Effector memory CD4-positive, alpha-beta T cell (primary cell): Measurements from ENCODE around the gene FHAD1.

Experiments used
- DNase-seq, 3 donors: peaks; one replicate each; pipeline ENCODE4 v3.0.0-alpha.2; 2020
- H3K27ac ChIP-seq: 2 replicates; pipeline ENCODE4 v1.7.0; 2013; ENCODE audit warnings: mild to moderate bottlenecking, low read length, moderate library complexity; ENCODE audit not compliant: insufficient read depth, poor library complexity, severe bottlenecking
- H3K27me3 ChIP-seq: replicated peaks from 2 replicates; pipeline ENCODE4 v1.7.0; 2013; ENCODE audit warnings: mild to moderate bottlenecking, low read length; ENCODE audit not compliant: insufficient read depth, control insufficient read depth, poor library complexity, severe bottlenecking
- H3K36me3 ChIP-seq: 2 replicates; pipeline ENCODE4 v1.7.0; 2013; ENCODE audit warnings: mild to moderate bottlenecking, low read length, moderate library complexity; ENCODE audit not compliant: control insufficient read depth, insufficient read depth
- H3K4me1 ChIP-seq: 2 replicates; pipeline ENCODE4 v1.7.0; 2013; ENCODE audit warnings: low read length, mild to moderate bottlenecking; ENCODE audit not compliant: control insufficient read depth, insufficient read depth, poor library complexity, severe bottlenecking
- H3K4me3 ChIP-seq: 2 replicates; pipeline ENCODE4 v1.7.0; 2013; ENCODE audit warnings: low read length, low read depth, mild to moderate bottlenecking; ENCODE audit not compliant: insufficient read depth, poor library complexity, severe bottlenecking
- H3K9me3 ChIP-seq: 2 replicates; pipeline ENCODE4 v1.7.0; 2013; ENCODE audit warnings: mild to moderate bottlenecking, low read length, moderate library complexity; ENCODE audit not compliant: control insufficient read depth

The FHAD1 gene

GRCh38 chr1:15332525-15332924, 85.5 kb downstream of the FHAD1 start:
- Histone ChIP-seq H3K36me3 (no peaks in the 10 kb centered on the region), H3K4me3 (no peak overlapping the region), H3K4me1 (no peaks in the 10 kb centered on the region), H3K27ac (no peak overlapping the region), H3K9me3 (no peaks in the 10 kb centered on the region), H3K27me3 (no peaks in the 10 kb centered on the region)
- no peak for DNase-seq

- no peaks in the 10 kb centered on the region for H3K9me3 ChIP-seq
Measured at GRCh38 chr1:15332952-15333715, 86.1 kb downstream of the FHAD1 start.

GRCh38 chr1:15334995-15335394, 88.0 kb downstream of the FHAD1 start:
- no peak overlapping the region for H3K4me3 ChIP-seq
- H3K27ac ChIP-seq = no peak overlapping the region
- no peaks in the 10 kb centered on the region for H3K9me3 ChIP-seq
- H3K27me3 ChIP-seq = no peaks in the 10 kb centered on the region
- no peaks in the 10 kb centered on the region for H3K4me1 ChIP-seq
- DNase-seq = no peak
- no peaks in the 10 kb centered on the region for H3K36me3 ChIP-seq

More at GRCh38 chr1:15332952-15333715, 86.1 kb downstream of the FHAD1 start:
- Histone ChIP-seq H3K4me1 (no peaks in the 10 kb centered on the region), H3K27me3 (no peaks in the 10 kb centered on the region), H3K27ac (no peak overlapping the region), H3K36me3 (no peaks in the 10 kb centered on the region), H3K4me3 (no peak overlapping the region)
- no peak for DNase-seq

GRCh38 chr1:15336866-15337265, 89.8 kb downstream of the FHAD1 start:
- DNase-seq = no peak
- Histone ChIP-seq H3K36me3 (no peaks in the 10 kb centered on the region), H3K27me3 (no peaks in the 10 kb centered on the region), H3K4me3 (no peak overlapping the region), H3K9me3 (no peaks in the 10 kb centered on the region), H3K4me1 (no peaks in the 10 kb centered on the region), H3K27ac (no peak overlapping the region)

- no peak for DNase-seq
- no peaks in the 10 kb centered on the region for H3K36me3 ChIP-seq
- H3K9me3 ChIP-seq = no peaks in the 10 kb centered on the region
- no peak overlapping the region for H3K4me3 ChIP-seq
- H3K27ac ChIP-seq = no peak overlapping the region
- no peaks in the 10 kb centered on the region for H3K27me3 ChIP-seq
- no peaks in the 10 kb centered on the region for H3K4me1 ChIP-seq
Measured at GRCh38 chr1:15337656-15338402, 90.8 kb downstream of the FHAD1 start.

GRCh38 chr1:15339570-15339969, 92.5 kb downstream of the FHAD1 start:
- no peak overlapping the region for H3K27ac ChIP-seq
- H3K36me3 ChIP-seq = no peaks in the 10 kb centered on the region
- no peak for DNase-seq
- H3K9me3 ChIP-seq = no peaks in the 10 kb centered on the region
- H3K27me3 ChIP-seq = no peaks in the 10 kb centered on the region
- H3K4me3 ChIP-seq = no peak overlapping the region
- H3K4me1 ChIP-seq = no peaks in the 10 kb centered on the region

- Histone ChIP-seq H3K4me1 (no peaks in the 10 kb centered on the region), H3K36me3 (no peaks in the 10 kb centered on the region), H3K4me3 (no peak overlapping the region), H3K9me3 (no peaks in the 10 kb centered on the region), H3K27ac (no peak overlapping the region), H3K27me3 (no peaks in the 10 kb centered on the region)
- no peak for DNase-seq
Measured at GRCh38 chr1:15341228-15341627, 94.2 kb downstream of the FHAD1 start.

- Histone ChIP-seq H3K27me3 (no peaks in the 10 kb centered on the region), H3K36me3 (no peaks in the 10 kb centered on the region), H3K27ac (no peak overlapping the region), H3K4me3 (no peak overlapping the region), H3K9me3 (no peaks in the 10 kb centered on the region), H3K4me1 (peaks cover 6% of the 10 kb centered on the region)
- no peak for DNase-seq
Measured at GRCh38 chr1:15341634-15342407, 94.8 kb downstream of the FHAD1 start.

GRCh38 chr1:15342408-15342967, 95.5 kb downstream of the FHAD1 start:
- no peaks in the 10 kb centered on the region for H3K27me3 ChIP-seq
- no peaks in the 10 kb centered on the region for H3K36me3 ChIP-seq
- H3K4me3 ChIP-seq = no peak overlapping the region
- DNase-seq = no peak
- peaks cover 9% of the 10 kb centered on the region for H3K4me1 ChIP-seq
- no peaks in the 10 kb centered on the region for H3K9me3 ChIP-seq
- H3K27ac ChIP-seq = no peak overlapping the region
